Activated naive CD8-positive, alpha-beta T cell treated with anti-CD3 and anti-CD28 coated beads, Interleukin-2, amount 50 U/mL, for 16 hours (primary cell): ENCODE results near the gene KCNIP3.
"Not testable (repeated sequence)": the region's sequence is repeated elsewhere in the genome, so short reads cannot be mapped to it uniquely, and the experiment has no call there.

Experiments used
- DNase-seq: peaks from one replicate; pipeline ENCODE4 v3.0.0-alpha.2; 2020; ENCODE audit warnings: low read depth, low spot score

KCNIP3 gene

GRCh38 chr2:95296880-95297487 is at the start of gene KCNIP3:
Gene KCNIP3 (plus strand): TSS chr2:95297347. CDS start chr2:95297439, 92 bp downstream.
- no peak for DNase-seq

- no peak for DNase-seq
Measured at GRCh38 chr2:95258271-95258670, 38.9 kb upstream of the KCNIP3 start.

- DNase-seq = no peak
Measured at GRCh38 chr2:95260028-95261023, 36.8 kb upstream of the KCNIP3 start.

- no peak for DNase-seq
Measured at GRCh38 chr2:95261602-95262001, 35.5 kb upstream of the KCNIP3 start.

GRCh38 chr2:95262896-95263542 is 34.1 kb upstream of the KCNIP3 start:
- no peak for DNase-seq

- no peak for DNase-seq
Measured at GRCh38 chr2:95264624-95265023, 32.5 kb upstream of the KCNIP3 start.

- no peak for DNase-seq
Measured at GRCh38 chr2:95265182-95265581, 32.0 kb upstream of the KCNIP3 start.

- DNase-seq = no peak
Measured at GRCh38 chr2:95266781-95267430, 30.2 kb upstream of the KCNIP3 start.

- DNase-seq = no peak
Measured at GRCh38 chr2:95267458-95268210, 29.5 kb upstream of the KCNIP3 start.

GRCh38 chr2:95268211-95269035 is 28.7 kb upstream of the KCNIP3 start:
- DNase-seq = no peak

- DNase-seq = no peak
Measured at GRCh38 chr2:95269036-95269680, 28.0 kb upstream of the KCNIP3 start.

GRCh38 chr2:95269745-95270144 is 27.4 kb upstream of the KCNIP3 start:
- DNase-seq = not testable (repeated sequence)

- no peak for DNase-seq
Measured at GRCh38 chr2:95270541-95271081, 26.5 kb upstream of the KCNIP3 start.

- no peak for DNase-seq
Measured at GRCh38 chr2:95271381-95271971, 25.7 kb upstream of the KCNIP3 start.

- DNase-seq = no peak
Measured at GRCh38 chr2:95272299-95272751, 24.8 kb upstream of the KCNIP3 start.

- DNase-seq = no peak
Measured at GRCh38 chr2:95272781-95273180, 24.4 kb upstream of the KCNIP3 start.

- DNase-seq = no peak
Measured at GRCh38 chr2:95273566-95274290, 23.4 kb upstream of the KCNIP3 start.
